Activated CD4-positive, alpha-beta memory T cell treated with anti-CD3 and anti-CD28 coated beads for 36 hours (primary cell): ENCODE results near the gene MX2. TPM values are rescaled to one million over a fixed set of nuclear protein-coding genes. Genes with fewer than 3 reads are reported as not detected.

ENCODE experiments used
- CTCF ChIA-PET: fragments of 350-600 bp; sonication (Branson Sonifier 250); formaldehyde crosslinking; loops from one replicate; lab custom pipeline; 2021; ENCODE audit warnings: antibody characterized with exemption, inconsistent platforms; lab: Charles Lee
- POLR2A ChIA-PET: fragments of 350-600 bp; sonication (Branson Sonifier 250); formaldehyde crosslinking; loops from one replicate; lab custom pipeline; 2021; ENCODE audit warnings: antibody characterized with exemption; lab: Charles Lee
- DNase-seq: peaks from one replicate; pipeline ENCODE4 v3.0.0-alpha.2; 2020
- H3K27ac Mint-ChIP-seq: one replicate; pipeline ENCODE4 v1.8.0; 2021; ENCODE audit warnings: mixed read lengths
- H3K27me3 Mint-ChIP-seq: one replicate; pipeline ENCODE4 v1.8.0; 2021; ENCODE audit warnings: mixed read lengths
- H3K36me3 Mint-ChIP-seq: one replicate; pipeline ENCODE4 v1.8.0; 2021; ENCODE audit warnings: mixed read lengths
- H3K4me1 Mint-ChIP-seq: one replicate; pipeline ENCODE4 v1.8.0; 2021; ENCODE audit warnings: low read depth, mixed read lengths
- H3K4me3 Mint-ChIP-seq: one replicate; pipeline ENCODE4 v1.8.0; 2021; ENCODE audit warnings: mild to moderate bottlenecking, mixed read lengths
- H3K9me3 Mint-ChIP-seq: one replicate; pipeline ENCODE4 v1.8.0; 2021; ENCODE audit warnings: mixed read lengths
- intact Hi-C: fragments of 100-400 bp; cut with micrococcal nuclease; formaldehyde crosslinking; loops from one replicate; pipeline ENCODE4 v1.15.1; 2023
- total RNA-seq, 2 experiments: library from RNA; stranded (reverse); gene quantifications; one replicate each; pipeline ENCODE4 v1.2.3, GENCODE V29; 2021

Gene MX2
- total RNA-seq, 2 experiments from 2014 or later, result 25.3 to 26.9 TPM

GRCh38 chr21:41368735-41369104, 6.9 kb downstream of the MX2 start:
- Mint-ChIP-seq H3K4me3 (peak overlapping the region; percentile 78), H3K27me3 (no peaks in the 10 kb centered on the region), H3K36me3 (no peaks in the 10 kb centered on the region), H3K27ac (peak overlapping the region; percentile 87), H3K9me3 (no peaks in the 10 kb centered on the region), H3K4me1 (peaks cover 61% of the 10 kb centered on the region)
- ChIA-PET POLR2A (interaction anchor here (0.9 kb wide), 1 partner anchor 57 kb away, joined by 3 read pairs; no protein-coding TSS in a partner anchor), CTCF (interaction anchor here (1.0 to 2.4 kb wide), 2 partner anchors 51 to 86 kb away, joined by 3 to 12 read pairs; no protein-coding TSS in a partner anchor)
- DNase-seq, result no peak
- intact Hi-C loops, result loop anchor here (10.0 kb wide), 2 partner anchors 84 to 196 kb away; no protein-coding TSS in a partner anchor

GRCh38 chr21:41369105-41369919, 7.5 kb downstream of the MX2 start:
- Mint-ChIP-seq H3K4me3 (peak overlapping the region; percentile 78), H3K9me3 (no peaks in the 10 kb centered on the region), H3K4me1 (peaks cover 55% of the 10 kb centered on the region), H3K36me3 (no peaks in the 10 kb centered on the region), H3K27ac (peak overlapping the region; percentile 87), H3K27me3 (no peaks in the 10 kb centered on the region)
- DNase-seq, result peak; percentile 58
- CTCF ChIA-PET, result interaction anchor here (1.0 to 2.4 kb wide), 3 partner anchors 12 to 86 kb away, joined by 3 to 12 read pairs (median 3); no protein-coding TSS in a partner anchor
- intact Hi-C loops, result loop anchor here (10.0 kb wide), 2 partner anchors 85 to 195 kb away; no protein-coding TSS in a partner anchor
- POLR2A ChIA-PET, result interaction anchor here (0.9 to 1.1 kb wide), 2 partner anchors 8 to 56 kb away, joined by 3 to 6 read pairs; partner anchors contain the start of gene MX2

DNA sequence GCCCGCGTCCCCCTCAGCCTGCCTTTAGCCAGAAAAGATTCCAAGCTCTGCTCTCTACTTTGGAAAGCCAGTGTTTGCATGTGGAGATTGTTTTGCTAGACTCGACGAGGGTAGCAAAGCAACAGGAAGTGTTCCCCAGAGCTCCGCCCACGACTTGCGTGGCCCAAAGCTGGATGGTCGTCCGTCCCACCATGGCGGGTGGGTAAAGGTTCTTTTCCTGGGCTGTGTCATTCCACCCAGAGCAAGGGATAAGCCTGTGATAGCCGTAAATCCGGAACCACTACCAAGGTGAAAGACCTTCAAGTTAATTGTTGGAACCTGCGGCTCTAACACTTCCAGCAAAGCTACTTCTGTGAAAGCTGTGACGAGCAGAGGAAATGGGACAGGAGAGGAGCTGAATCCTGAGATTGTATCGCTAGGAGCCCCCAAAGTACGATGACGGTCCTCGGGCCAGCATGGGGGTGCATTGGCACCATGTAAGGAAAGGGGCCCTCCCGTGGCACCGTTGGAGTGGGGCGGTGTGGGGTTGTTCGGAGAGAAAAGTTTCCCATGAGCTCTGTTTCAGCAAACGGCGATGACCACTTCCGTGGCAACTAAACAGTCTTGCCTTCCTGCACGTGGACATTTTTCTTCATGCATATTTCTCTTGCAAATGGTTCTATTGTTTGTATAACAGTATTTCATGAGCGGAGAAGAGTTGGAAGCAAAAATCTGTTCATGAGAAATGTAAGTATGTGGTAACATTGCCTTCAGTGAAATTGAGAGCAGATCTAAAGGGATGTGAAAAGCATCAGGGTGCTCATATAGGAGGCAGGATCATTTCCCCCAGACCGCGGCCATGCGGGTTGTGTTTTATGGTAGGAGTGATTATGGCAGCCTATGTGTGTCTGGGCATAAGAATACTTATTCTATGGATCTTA, 8.4 kb downstream of the MX2 start:
- H3K4me1 Mint-ChIP-seq, result peaks cover 52% of the 10 kb centered on the region
- POLR2A ChIA-PET, result interaction anchor here (1.1 kb wide), 1 partner anchor 9 kb away, joined by 6 read pairs; the partner anchor contains the start of gene MX2
- H3K27ac Mint-ChIP-seq, result peak overlapping the region; percentile 84
- CTCF ChIA-PET, result interaction anchor here (1.0 to 2.4 kb wide), 2 partner anchors 13 to 87 kb away, joined by 3 to 12 read pairs; no protein-coding TSS in a partner anchor
- H3K9me3 Mint-ChIP-seq, result no peaks in the 10 kb centered on the region
- no peaks in the 10 kb centered on the region for H3K36me3 Mint-ChIP-seq
- H3K4me3 Mint-ChIP-seq, result peak overlapping the region; percentile 78
- intact Hi-C loops, result loop anchor here (10.0 kb wide), 2 partner anchors 85 to 195 kb away; no protein-coding TSS in a partner anchor
- peak; percentile 68 for DNase-seq
- H3K27me3 Mint-ChIP-seq, result no peaks in the 10 kb centered on the region

DNA sequence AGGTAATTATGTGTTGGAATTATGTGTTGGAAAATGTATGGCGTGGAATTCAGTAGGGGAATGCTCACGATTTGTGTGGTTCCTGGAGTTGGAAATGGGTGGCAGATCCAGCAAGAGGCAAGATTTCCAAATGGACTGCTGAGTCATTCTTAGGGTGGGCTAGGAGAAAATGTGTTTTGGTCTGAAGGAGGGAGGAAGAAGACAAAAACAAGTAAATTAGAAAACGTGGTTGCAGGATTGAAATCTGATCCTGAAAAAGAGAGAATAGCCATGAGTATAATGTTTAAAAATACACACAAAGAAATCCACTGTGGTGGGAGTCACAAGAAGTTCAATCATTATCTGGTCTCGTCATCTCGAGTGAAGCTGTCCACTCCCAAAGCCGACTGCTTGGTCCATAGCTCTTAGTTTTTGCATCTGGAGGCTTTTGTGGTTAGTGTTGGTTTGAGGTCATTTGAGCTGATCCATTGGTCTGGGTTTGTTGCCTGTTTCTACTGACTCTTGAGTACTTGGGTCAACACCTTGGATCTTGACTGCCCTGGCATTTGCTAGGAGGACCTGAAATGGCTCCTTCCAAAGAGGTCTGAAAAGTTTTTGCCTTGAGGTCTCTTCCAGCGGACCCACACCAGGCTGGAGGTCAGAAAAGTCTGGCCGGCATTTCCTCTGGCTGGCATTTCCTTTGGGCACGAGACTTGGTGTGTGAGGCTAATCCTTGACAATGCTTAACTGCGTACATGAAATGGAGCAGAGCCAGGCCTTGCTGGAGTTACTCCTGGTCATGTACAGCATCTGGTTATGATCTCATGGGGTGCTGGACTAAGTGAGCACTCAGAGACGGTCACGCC, 9.2 kb downstream of the MX2 start:
- POLR2A ChIA-PET, result no interaction called here
- no peak for DNase-seq
- Mint-ChIP-seq H3K27ac (no peak overlapping the region), H3K9me3 (no peaks in the 10 kb centered on the region), H3K27me3 (no peaks in the 10 kb centered on the region), H3K36me3 (no peaks in the 10 kb centered on the region), H3K4me1 (peaks cover 46% of the 10 kb centered on the region), H3K4me3 (peak overlapping the region; percentile 78)
- CTCF ChIA-PET, result interaction anchor here (2.4 kb wide), 1 partner anchor 88 kb away, joined by 12 read pairs; no protein-coding TSS in a partner anchor
- intact Hi-C loops, result no loop called here

DNA sequence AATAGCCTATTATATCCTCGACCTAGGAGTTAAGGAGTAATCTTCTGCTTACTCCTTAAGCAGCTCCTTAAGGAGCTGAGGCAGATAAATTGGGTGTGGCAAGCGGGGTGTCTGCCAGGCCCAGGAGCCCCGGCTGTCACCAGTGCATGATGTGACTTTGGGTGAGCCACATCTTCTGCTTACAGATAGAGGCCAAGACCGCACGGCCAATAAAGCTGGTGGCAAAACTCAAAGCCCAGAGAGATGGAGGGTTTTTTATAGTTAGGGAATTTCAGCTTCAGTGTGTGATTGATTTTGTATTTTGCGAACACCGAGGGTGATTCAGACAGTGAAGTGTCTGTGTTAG, 9.8 kb downstream of the MX2 start:
- intact Hi-C loops, result no loop called here
- peak overlapping the region; percentile 78 for H3K4me3 Mint-ChIP-seq
- no peak overlapping the region for H3K27ac Mint-ChIP-seq
- H3K4me1 Mint-ChIP-seq, result peaks cover 44% of the 10 kb centered on the region
- POLR2A ChIA-PET, result no interaction called here
- H3K36me3 Mint-ChIP-seq, result no peaks in the 10 kb centered on the region
- H3K27me3 Mint-ChIP-seq, result no peaks in the 10 kb centered on the region
- H3K9me3 Mint-ChIP-seq, result no peaks in the 10 kb centered on the region
- CTCF ChIA-PET, result no interaction called here
- DNase-seq, result no peak

- Mint-ChIP-seq H3K36me3 (peaks cover 8% of the 10 kb centered on the region), H3K4me1 (peaks cover 37% of the 10 kb centered on the region)
- no peak for DNase-seq
Observed at GRCh38 chr21:41373253-41373652, 11.4 kb downstream of the MX2 start.

GRCh38 chr21:41373763-41374162, 11.9 kb downstream of the MX2 start:
- peaks cover 8% of the 10 kb centered on the region for H3K36me3 Mint-ChIP-seq
- H3K27ac Mint-ChIP-seq, result no peak overlapping the region
- intact Hi-C loops, result no loop called here
- no peak for DNase-seq
- H3K4me3 Mint-ChIP-seq, result no peak overlapping the region
- H3K27me3 Mint-ChIP-seq, result no peaks in the 10 kb centered on the region
- ChIA-PET CTCF (no interaction called here), POLR2A (no interaction called here)
- peaks cover 35% of the 10 kb centered on the region for H3K4me1 Mint-ChIP-seq
- no peaks in the 10 kb centered on the region for H3K9me3 Mint-ChIP-seq

More at GRCh38 chr21:41373253-41373652, 11.4 kb downstream of the MX2 start:
- intact Hi-C loops, result no loop called here
- H3K9me3 Mint-ChIP-seq, result no peaks in the 10 kb centered on the region
- POLR2A ChIA-PET, result no interaction called here
- CTCF ChIA-PET, result no interaction called here
- H3K27me3 Mint-ChIP-seq, result no peaks in the 10 kb centered on the region
- H3K4me3 Mint-ChIP-seq, result no peak overlapping the region
- H3K27ac Mint-ChIP-seq, result no peak overlapping the region

DNA sequence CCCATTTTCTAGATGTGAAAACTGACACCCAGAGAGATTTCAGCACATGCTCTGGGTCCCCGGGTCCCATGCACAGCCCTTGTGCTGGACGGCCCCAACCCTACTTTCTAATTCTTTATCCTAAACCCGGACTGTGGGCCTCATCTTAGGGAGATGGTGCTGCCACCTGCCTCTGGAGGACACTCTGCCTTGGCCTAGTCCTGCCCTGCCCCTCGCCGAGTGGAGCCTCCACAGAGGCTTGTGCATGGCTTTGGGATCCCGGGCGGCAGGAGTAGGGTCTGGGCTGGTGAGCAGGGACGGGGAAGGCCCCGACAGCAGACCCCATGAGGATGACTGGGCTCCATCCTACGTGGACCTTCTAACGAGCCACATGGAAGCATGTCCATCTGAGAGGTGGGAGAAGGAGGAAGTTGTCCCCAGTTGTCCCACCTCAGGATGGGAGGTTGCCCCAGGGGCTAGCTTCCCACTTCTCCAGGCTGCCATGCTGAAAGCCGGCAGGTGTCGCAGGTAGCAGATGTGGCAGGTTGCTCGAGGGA, 12.4 kb downstream of the MX2 start:
- H3K4me1 Mint-ChIP-seq, result peaks cover 30% of the 10 kb centered on the region
- intact Hi-C loops, result no loop called here
- no peak overlapping the region for H3K4me3 Mint-ChIP-seq
- H3K27me3 Mint-ChIP-seq, result no peaks in the 10 kb centered on the region
- DNase-seq, result no peak
- no peak overlapping the region for H3K27ac Mint-ChIP-seq
- ChIA-PET POLR2A (interaction anchor here (0.6 kb wide), 1 partner anchor 1001 kb away, joined by 3 read pairs; no protein-coding TSS in a partner anchor), CTCF (interaction anchor here (1.1 kb wide), 1 partner anchor 13 kb away, joined by 3 read pairs; the partner anchor contains the start of gene MX2)
- H3K36me3 Mint-ChIP-seq, result peaks cover 8% of the 10 kb centered on the region
- no peaks in the 10 kb centered on the region for H3K9me3 Mint-ChIP-seq

- POLR2A ChIA-PET, result interaction anchor here (0.6 kb wide), 1 partner anchor 1000 kb away, joined by 3 read pairs; no protein-coding TSS in a partner anchor
- intact Hi-C loops, result no loop called here
- no peak overlapping the region for H3K27ac Mint-ChIP-seq
- peak; percentile 60 for DNase-seq
- no peak overlapping the region for H3K4me3 Mint-ChIP-seq
- H3K9me3 Mint-ChIP-seq, result no peaks in the 10 kb centered on the region
- CTCF ChIA-PET, result interaction anchor here (0.6 to 1.1 kb wide), 2 partner anchors 14 to 208 kb away, joined by 3 read pairs; partner anchors contain the start of gene MX2
- H3K36me3 Mint-ChIP-seq, result peaks cover 8% of the 10 kb centered on the region
- no peaks in the 10 kb centered on the region for H3K27me3 Mint-ChIP-seq
- H3K4me1 Mint-ChIP-seq, result peaks cover 27% of the 10 kb centered on the region
Observed at GRCh38 chr21:41374867-41375533, 13.2 kb downstream of the MX2 start.

DNA sequence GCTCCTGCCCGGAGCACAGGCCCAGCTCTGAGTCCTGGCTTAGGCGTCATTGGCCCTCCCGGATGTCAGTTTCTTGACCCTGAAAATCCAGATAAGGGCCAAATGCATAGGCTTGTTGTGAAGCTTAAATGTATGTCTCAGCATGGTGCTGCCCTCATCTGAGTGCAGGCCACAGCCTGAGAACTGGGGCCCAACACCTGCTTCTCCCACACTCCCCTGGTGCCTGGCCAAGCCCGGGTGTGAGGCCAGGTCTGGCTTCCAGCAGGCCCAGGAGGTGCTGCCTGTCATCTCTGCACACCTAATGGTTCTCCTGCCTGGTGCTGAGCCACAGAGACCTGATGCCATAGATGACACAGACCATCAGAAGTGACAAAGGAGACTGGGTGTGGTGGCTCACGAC, 14.0 kb downstream of the MX2 start:
- no peak for DNase-seq
- peaks cover 15% of the 10 kb centered on the region for H3K36me3 Mint-ChIP-seq
- H3K4me1 Mint-ChIP-seq, result peaks cover 18% of the 10 kb centered on the region
- intact Hi-C loops, result no loop called here
- H3K4me3 Mint-ChIP-seq, result no peak overlapping the region
- CTCF ChIA-PET, result interaction anchor here (0.6 kb wide), 1 partner anchor 209 kb away, joined by 3 read pairs; no protein-coding TSS in a partner anchor
- no peaks in the 10 kb centered on the region for H3K27me3 Mint-ChIP-seq
- no peaks in the 10 kb centered on the region for H3K9me3 Mint-ChIP-seq
- H3K27ac Mint-ChIP-seq, result no peak overlapping the region
- POLR2A ChIA-PET, result no interaction called here
